SK-N-SH (cell line): ENCODE data around the gene SLC25A41. TPM values are rescaled to one million over a fixed set of nuclear protein-coding genes. Genes with fewer than 3 reads are reported as not detected.

ENCODE experiments used
- CTCF ChIA-PET: fragments of 300-600, 350-600 bp; formaldehyde crosslinking; extraction: SDS; loops from one replicate; lab custom pipeline; 2021; lab: Yijun Ruan, JAX
- POLR2A ChIA-PET: fragments of 350-600 bp; sonication (Branson Sonifier 250); formaldehyde crosslinking; extraction: SDS; loops from one replicate; lab custom pipeline; 2020; ENCODE audit warnings: antibody characterized with exemption, inconsistent platforms; lab: Yijun Ruan, JAX
- DNase-seq: peaks from one replicate; pipeline ENCODE4 v3.0.0; 2012
- H2AFZ ChIP-seq: fragments of 200-600 bp; sonication (generic); 2 replicates; pipeline ENCODE4 v1.8.1; 2016; ENCODE audit warnings: antibody characterized with exemption, mild to moderate bottlenecking, low read depth
- H3F3A ChIP-seq: fragments of 200-600 bp; sonication (generic); replicated peaks from 2 replicates; pipeline ENCODE3; 2016; ENCODE audit warnings: antibody characterized with exemption, mild to moderate bottlenecking; ENCODE audit not compliant: insufficient read depth
- H3K27ac ChIP-seq, 2 experiments: fragments of 200-500 bp in 1 of 2; fragments of 200-600 bp in 1 of 2; sonication (Bioruptor generic) in 1 of 2; sonication (generic), shearing (Covaris generic) in 1 of 2; 2 replicates each; pipeline versions ENCODE4 v1.5.1 to v1.6.1; 2014 to 2016; ENCODE audit warnings: low read depth in 2 of 2, inconsistent platforms in 1 of 2, low read length in 1 of 2, mild to moderate bottlenecking in 1 of 2, mixed read lengths in 1 of 2
- H3K27me3 ChIP-seq: fragments of 200-600 bp; sonication (generic), shearing (Covaris generic); 2 replicates; pipeline ENCODE4 v1.6.1; 2016; ENCODE audit warnings: mixed run types; ENCODE audit not compliant: insufficient read depth
- H3K36me3 ChIP-seq, 2 experiments: fragments of 200-500 bp in 1 of 2; fragments of 200-600 bp in 1 of 2; sonication (Bioruptor generic) in 1 of 2; sonication (generic) in 1 of 2; replicated peaks in 1 of 2; 2 replicates each; pipeline versions ENCODE3 to v1.5.1; 2014 to 2016; ENCODE audit warnings: low read length in 1 of 2, mild to moderate bottlenecking in 1 of 2; ENCODE audit not compliant: insufficient read depth in 2 of 2, control insufficient read depth in 1 of 2
- H3K4me1 ChIP-seq, 2 experiments: fragments of 200-500 bp in 1 of 2; fragments of 200-600 bp in 1 of 2; sonication (Bioruptor generic) in 1 of 2; sonication (generic), shearing (Covaris generic) in 1 of 2; 2 replicates each; pipeline versions ENCODE4 v1.5.1 to v1.6.1; 2014 to 2016; ENCODE audit warnings: low read depth in 1 of 2, low read length in 1 of 2, mixed run types in 1 of 2; ENCODE audit not compliant: insufficient read depth in 2 of 2, control insufficient read depth in 1 of 2
- H3K4me2 ChIP-seq: fragments of 200-600 bp; sonication (generic), shearing (Covaris generic); 2 replicates; pipeline ENCODE4 v1.6.1; 2017; ENCODE audit warnings: mixed run types
- H3K4me3 ChIP-seq, 2 experiments: fragments of 200-500 bp in 1 of 2; fragments of 200-600 bp in 1 of 2; sonication (Bioruptor generic) in 1 of 2; sonication (generic), shearing (Covaris generic) in 1 of 2; 2 replicates each; pipeline versions ENCODE4 v1.5.1 to v1.8.1; 2014 to 2016; ENCODE audit warnings: low read depth in 2 of 2, inconsistent platforms in 1 of 2, low read length in 1 of 2, mild to moderate bottlenecking in 1 of 2, mixed read lengths in 1 of 2, moderate library complexity in 1 of 2
- H3K79me2 ChIP-seq: fragments of 200-600 bp; sonication (generic); 2 replicates; pipeline ENCODE4 v1.8.1; 2017; ENCODE audit warnings: mild to moderate bottlenecking; ENCODE audit not compliant: insufficient read depth
- H3K9ac ChIP-seq: fragments of 200-600 bp; sonication (generic); 2 replicates; pipeline ENCODE4 v1.6.1; 2017; ENCODE audit warnings: mixed run types
- H3K9me2 ChIP-seq: fragments of 200-600 bp; sonication (generic); 2 replicates; pipeline ENCODE4 v1.6.1; 2017; ENCODE audit warnings: mixed run types
- H3K9me3 ChIP-seq: fragments of 200-600 bp; sonication (generic); 2 replicates; pipeline ENCODE4 v1.6.1; 2017; ENCODE audit warnings: mixed run types, mild to moderate bottlenecking, moderate library complexity
- H4K20me1 ChIP-seq: fragments of 200-600 bp; sonication (generic); 2 replicates; pipeline ENCODE4 v1.6.1; 2017; ENCODE audit warnings: mild to moderate bottlenecking, mixed run types; ENCODE audit not compliant: insufficient read depth
- CHD2 ChIP-seq: fragments of 150-350 bp; IDR thresholded peaks from 2 replicates; pipeline ENCODE4 v1.6.1; 2018; ENCODE audit warnings: low read length; ENCODE audit not compliant: partially characterized antibody
- ELF1 ChIP-seq: IDR thresholded peaks from 2 replicates; pipeline ENCODE4 v1.4.0; 2012
- EP300 ChIP-seq, 2 experiments: IDR thresholded peaks; 2 replicates each; pipeline versions ENCODE4 v1.4.0 to v1.6.1; 2012; ENCODE audit warnings: borderline replicate concordance in 1 of 2, low read depth in 1 of 2, low read length in 1 of 2
- EZH2phosphoT487 ChIP-seq: fragments of 200-600 bp; sonication (generic); IDR thresholded peaks from 2 replicates; pipeline ENCODE4 v1.6.1; 2017; ENCODE audit warnings: low read depth, mixed run types, mild to moderate bottlenecking, antibody characterized with exemption, moderate library complexity, borderline replicate concordance
- FOXJ3 ChIP-seq: sonication (generic); formaldehyde crosslinking; IDR thresholded peaks from 2 replicates; pipeline ENCODE4 v1.5.1; 2020; ENCODE audit warnings: mild to moderate bottlenecking, missing genetic modification reagents
- FOXM1 ChIP-seq: IDR thresholded peaks from 2 replicates; pipeline ENCODE4 v1.4.0; 2012; ENCODE audit warnings: low read depth, mild to moderate bottlenecking
- GABPA ChIP-seq: IDR thresholded peaks from 2 replicates; pipeline ENCODE4 v1.4.0; 2012; ENCODE audit warnings: low read depth, mild to moderate bottlenecking
- GATA2 ChIP-seq: sonication (generic); formaldehyde crosslinking; IDR thresholded peaks from 2 replicates; pipeline ENCODE4 v1.5.0; 2020; ENCODE audit warnings: mild to moderate bottlenecking, missing genetic modification reagents
- JUND ChIP-seq: IDR thresholded peaks from 2 replicates; pipeline ENCODE4 v1.4.0; 2012
- MEF2A ChIP-seq: IDR thresholded peaks from 2 replicates; pipeline ENCODE4 v1.4.0; 2012; ENCODE audit warnings: low read depth, borderline replicate concordance
- MXI1 ChIP-seq: IDR thresholded peaks from 2 replicates; pipeline ENCODE4 v1.6.1; 2012; ENCODE audit warnings: mild to moderate bottlenecking, low read depth, low read length, improper control_type of control experiment
- NFIC ChIP-seq: IDR thresholded peaks from 2 replicates; pipeline ENCODE4 v1.4.0; 2012; ENCODE audit warnings: borderline replicate concordance
- NRF1 ChIP-seq: IDR thresholded peaks from 2 replicates; pipeline ENCODE4 v1.6.1; 2012; ENCODE audit warnings: low read depth, mild to moderate bottlenecking, low read length
- POLR2AphosphoS5 ChIP-seq: IDR thresholded peaks from 2 replicates; pipeline ENCODE4 v1.6.1; 2012; ENCODE audit warnings: low read depth, low read length
- RAD21 ChIP-seq: IDR thresholded peaks from 2 replicates; pipeline ENCODE4 v1.6.1; 2012; ENCODE audit warnings: mild to moderate bottlenecking, low read length
- RCOR1 ChIP-seq: fragments of 150-350 bp; IDR thresholded peaks from 2 replicates; pipeline ENCODE4 v1.6.1; 2017; ENCODE audit warnings: antibody characterized with exemption, low read length
- RFX5 ChIP-seq: IDR thresholded peaks from 2 replicates; pipeline ENCODE4 v1.6.1; 2012; ENCODE audit warnings: mild to moderate bottlenecking, improper control_type of control experiment, low read length
- SMC3 ChIP-seq: IDR thresholded peaks from 2 replicates; pipeline ENCODE4 v1.6.1; 2012; ENCODE audit warnings: low read depth, low read length, improper control_type of control experiment
- TAF1 ChIP-seq: IDR thresholded peaks from 2 replicates; pipeline ENCODE4 v1.6.1; 2012; ENCODE audit warnings: low read depth, mild to moderate bottlenecking, low read length, moderate library complexity, borderline replicate concordance
- TCF12 ChIP-seq: IDR thresholded peaks from 2 replicates; pipeline ENCODE4 v1.4.0; 2012
- TEAD4 ChIP-seq: IDR thresholded peaks from 2 replicates; pipeline ENCODE4 v1.4.0; 2012; ENCODE audit warnings: mild to moderate bottlenecking, borderline replicate concordance; ENCODE audit not compliant: insufficient read depth
- USF1 ChIP-seq: IDR thresholded peaks from 2 replicates; pipeline ENCODE4 v1.4.0; 2012; ENCODE audit warnings: low read depth, borderline replicate concordance
- YY1 ChIP-seq: IDR thresholded peaks from 2 replicates; pipeline ENCODE4 v1.4.0; 2012; ENCODE audit warnings: low read depth, mild to moderate bottlenecking
- WGBS: methylation state at CpG from one replicate; pipeline ENCODE4 v1.1.6; 2017; ENCODE audit warnings: low lambda C conversion rate; 5-methylcytosine and 5-hydroxymethylcytosine counted together
- polyA plus RNA-seq, 3 experiments: library from polyadenylated mRNA; depleted of rRNA; stranded (reverse); fragments of >200 nt; gene quantifications; 2 replicates each; pipeline ENCODE4 v1.2.3, GENCODE V29; 2012
- TF ChIP-seq, protein P1 (sequence below): IDR thresholded peaks from 2 replicates; pipeline ENCODE4 v1.4.0; 2012; ENCODE audit warnings: low read depth
- TF ChIP-seq, protein P2 (sequence below): fragments of 150-350 bp; IDR thresholded peaks from 2 replicates; pipeline ENCODE4 v1.6.1; 2016; ENCODE audit warnings: mild to moderate bottlenecking, low read depth, low read length
- TF ChIP-seq, protein P3 (sequence below): IDR thresholded peaks from 2 replicates; pipeline ENCODE4; 2012
- TF ChIP-seq, protein P4 (sequence below): fragments of 200-600 bp; sonication (generic); IDR thresholded peaks from 2 replicates; pipeline ENCODE4 v1.6.1; 2017; ENCODE audit warnings: antibody characterized with exemption, mild to moderate bottlenecking, moderate library complexity

SLC25A41 gene
- polyA plus RNA-seq, 1 of the 3 experiments (the other 2 are of a cell fraction), result 0.12 TPM

DNA sequence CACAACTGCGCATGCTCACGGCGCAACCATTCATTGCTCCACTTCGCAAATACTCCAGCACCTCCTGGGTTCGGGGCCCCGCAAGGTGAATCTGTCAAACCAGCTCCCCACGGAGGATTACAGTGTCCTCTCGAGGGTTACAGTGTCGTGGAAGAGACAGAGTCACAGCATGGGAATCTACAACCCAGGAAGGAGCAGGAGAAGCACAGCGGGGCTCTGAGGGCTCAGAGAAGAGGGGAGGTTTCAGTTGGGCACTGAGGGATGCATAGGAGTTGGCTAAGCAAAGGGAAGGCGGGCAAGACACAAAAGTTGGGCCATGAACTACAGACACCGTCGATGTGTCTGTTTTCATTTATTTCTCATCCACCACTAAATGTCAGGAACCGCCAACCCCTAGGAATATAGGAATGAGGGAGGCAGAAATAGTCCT, 39.6 kb downstream of the SLC25A41 start (continued):
- TF ChIP-seq CHD2 (no peak), ELF1 (no peak)

- Histone ChIP-seq H4K20me1 (no peaks in the 10 kb centered on the region), H3K9ac (peak within 1 kb of the TSS; percentile 85), H3K27ac (peak within 1 kb of the TSS; percentile 94), H3F3A (no peaks in the 10 kb centered on the region), H3K9me2 (no peaks in the 10 kb centered on the region), H3K4me3 (peak within 1 kb of the TSS; percentile 84 to 89), H3K27me3 (no peaks in the 10 kb centered on the region), H3K9me3 (no peaks in the 10 kb centered on the region), H3K79me2 (peaks cover 43% of the 10 kb centered on the region), H3K36me3 (peaks cover 17% of the 10 kb centered on the region in 2 experiments), H3K4me1 (peaks cover 5 to 11% of the 10 kb centered on the region in 2 experiments; a peak in 2 of 4 replicates), H3K4me2 (peak within 1 kb of the TSS; percentile 94), H2AFZ (peak within 1 kb of the TSS; percentile 92)
- peak; percentile 99 for DNase-seq
- POLR2A ChIA-PET, result interaction anchor here (0.6 to 1.5 kb wide), 3 partner anchors 17 to 151 kb away, joined by 3 to 4 read pairs (median 3); no protein-coding TSS in a partner anchor
- CTCF ChIA-PET, result interaction anchor here (0.6 to 2.2 kb wide), 4 partner anchors 17 to 345 kb away, joined by 3 to 8 read pairs (median 3); partner anchors contain the start of gene ALKBH7
- WGBS, result 4% methylated on average over 16 of the region's 69 CpGs
- TF ChIP-seq CHD2 (peak; percentile 83), JUND (no peak), NRF1 (peak; percentile 80), TCF12 (no peak), USF1 (no peak), YY1 (peak; percentile 35; the same call in 1 of the 2 replicates), GATA2 (no peak), RCOR1 (no peak), MXI1 (peak; percentile 73), ELF1 (peak; percentile 86), TEAD4 (no peak), EP300 (IDR thresholded peaks at IDR 0.05; ENCODE audit: borderline replicate concordance in 1 of 2, low read depth in 1 of 2, low read length in 1 of 2) (peak in 1 of 2 experiments; percentile 14; a peak in 1 of 4 replicates), SMC3 (no peak), NFIC (no peak), FOXM1 (no peak), RFX5 (no peak), FOXJ3 (CRISPR knock-in tag) (no peak), GABPA (peak; percentile 91), MEF2A (no peak), POLR2AphosphoS5 (peak; percentile 70; the same call in 1 of the 2 replicates), TAF1 (0 out of 2 replicates have a peak, but pooled peaks have one; percentile 35), RAD21 (no peak), EZH2phosphoT487 (no peak)
- TF ChIP-seq, protein P1, sequence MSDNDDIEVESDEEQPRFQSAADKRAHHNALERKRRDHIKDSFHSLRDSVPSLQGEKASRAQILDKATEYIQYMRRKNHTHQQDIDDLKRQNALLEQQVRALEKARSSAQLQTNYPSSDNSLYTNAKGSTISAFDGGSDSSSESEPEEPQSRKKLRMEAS, result peak; percentile 24; the same call in 1 of the 2 replicates
- TF ChIP-seq, protein P2, sequence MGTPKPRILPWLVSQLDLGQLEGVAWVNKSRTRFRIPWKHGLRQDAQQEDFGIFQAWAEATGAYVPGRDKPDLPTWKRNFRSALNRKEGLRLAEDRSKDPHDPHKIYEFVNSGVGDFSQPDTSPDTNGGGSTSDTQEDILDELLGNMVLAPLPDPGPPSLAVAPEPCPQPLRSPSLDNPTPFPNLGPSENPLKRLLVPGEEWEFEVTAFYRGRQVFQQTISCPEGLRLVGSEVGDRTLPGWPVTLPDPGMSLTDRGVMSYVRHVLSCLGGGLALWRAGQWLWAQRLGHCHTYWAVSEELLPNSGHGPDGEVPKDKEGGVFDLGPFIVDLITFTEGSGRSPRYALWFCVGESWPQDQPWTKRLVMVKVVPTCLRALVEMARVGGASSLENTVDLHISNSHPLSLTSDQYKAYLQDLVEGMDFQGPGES, result no peak
- TF ChIP-seq, protein P3, sequence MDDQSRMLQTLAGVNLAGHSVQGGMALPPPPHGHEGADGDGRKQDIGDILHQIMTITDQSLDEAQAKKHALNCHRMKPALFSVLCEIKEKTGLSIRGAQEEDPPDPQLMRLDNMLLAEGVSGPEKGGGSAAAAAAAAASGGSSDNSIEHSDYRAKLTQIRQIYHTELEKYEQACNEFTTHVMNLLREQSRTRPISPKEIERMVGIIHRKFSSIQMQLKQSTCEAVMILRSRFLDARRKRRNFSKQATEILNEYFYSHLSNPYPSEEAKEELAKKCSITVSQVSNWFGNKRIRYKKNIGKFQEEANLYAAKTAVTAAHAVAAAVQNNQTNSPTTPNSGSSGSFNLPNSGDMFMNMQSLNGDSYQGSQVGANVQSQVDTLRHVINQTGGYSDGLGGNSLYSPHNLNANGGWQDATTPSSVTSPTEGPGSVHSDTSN, result no peak
- TF ChIP-seq, protein P4, sequence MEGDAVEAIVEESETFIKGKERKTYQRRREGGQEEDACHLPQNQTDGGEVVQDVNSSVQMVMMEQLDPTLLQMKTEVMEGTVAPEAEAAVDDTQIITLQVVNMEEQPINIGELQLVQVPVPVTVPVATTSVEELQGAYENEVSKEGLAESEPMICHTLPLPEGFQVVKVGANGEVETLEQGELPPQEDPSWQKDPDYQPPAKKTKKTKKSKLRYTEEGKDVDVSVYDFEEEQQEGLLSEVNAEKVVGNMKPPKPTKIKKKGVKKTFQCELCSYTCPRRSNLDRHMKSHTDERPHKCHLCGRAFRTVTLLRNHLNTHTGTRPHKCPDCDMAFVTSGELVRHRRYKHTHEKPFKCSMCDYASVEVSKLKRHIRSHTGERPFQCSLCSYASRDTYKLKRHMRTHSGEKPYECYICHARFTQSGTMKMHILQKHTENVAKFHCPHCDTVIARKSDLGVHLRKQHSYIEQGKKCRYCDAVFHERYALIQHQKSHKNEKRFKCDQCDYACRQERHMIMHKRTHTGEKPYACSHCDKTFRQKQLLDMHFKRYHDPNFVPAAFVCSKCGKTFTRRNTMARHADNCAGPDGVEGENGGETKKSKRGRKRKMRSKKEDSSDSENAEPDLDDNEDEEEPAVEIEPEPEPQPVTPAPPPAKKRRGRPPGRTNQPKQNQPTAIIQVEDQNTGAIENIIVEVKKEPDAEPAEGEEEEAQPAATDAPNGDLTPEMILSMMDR, result peak; percentile 20; the same call in 1 of the 2 replicates
Measured at GRCh38 chr19:6393074-6393982, 40.2 kb downstream of the SLC25A41 start, which contains the start of gene GTF2F1. Gene GTF2F1, minus strand, starts transcription at chr19:6393164. Its CDS starts 169 bp downstream, at chr19:6392995.
